SK-N-DZ (cell line): ENCODE results near the gene PARM1.

Experiments used
- DNase-seq: peaks from one replicate; pipeline ENCODE4 v3.0.0-alpha.2; 2015; ENCODE audit warnings: low spot score

PARM1 gene

DNA sequence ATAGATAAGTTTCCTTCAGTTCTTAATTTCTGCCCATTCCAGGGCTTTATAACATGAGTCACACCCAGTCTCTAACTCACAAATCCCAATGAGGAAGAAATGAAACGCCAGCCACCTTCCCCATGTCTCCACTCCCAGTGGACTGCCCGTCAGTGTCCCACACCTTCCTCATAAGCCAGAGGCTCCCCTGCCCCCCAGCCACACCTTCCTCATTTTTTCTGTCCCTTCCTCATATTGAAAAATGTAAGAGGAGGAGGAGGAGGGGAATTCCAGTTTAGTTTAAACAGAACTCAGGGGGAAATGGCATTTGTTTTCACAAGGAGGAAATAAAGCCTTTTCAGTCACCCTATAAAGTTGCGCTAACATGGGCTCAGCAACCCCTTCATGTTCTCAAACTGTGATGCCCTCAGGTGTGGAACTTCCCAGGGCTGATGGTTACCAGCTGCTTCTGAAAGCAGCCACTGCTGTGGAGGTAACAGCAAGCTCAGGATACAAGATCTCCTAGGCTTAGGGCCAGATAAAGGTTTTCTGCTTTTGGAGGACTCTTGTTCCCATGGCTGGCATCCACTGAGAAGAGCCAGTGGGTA lies 97.8 kb downstream of the PARM1 start:
- DNase-seq: no peak

DNA sequence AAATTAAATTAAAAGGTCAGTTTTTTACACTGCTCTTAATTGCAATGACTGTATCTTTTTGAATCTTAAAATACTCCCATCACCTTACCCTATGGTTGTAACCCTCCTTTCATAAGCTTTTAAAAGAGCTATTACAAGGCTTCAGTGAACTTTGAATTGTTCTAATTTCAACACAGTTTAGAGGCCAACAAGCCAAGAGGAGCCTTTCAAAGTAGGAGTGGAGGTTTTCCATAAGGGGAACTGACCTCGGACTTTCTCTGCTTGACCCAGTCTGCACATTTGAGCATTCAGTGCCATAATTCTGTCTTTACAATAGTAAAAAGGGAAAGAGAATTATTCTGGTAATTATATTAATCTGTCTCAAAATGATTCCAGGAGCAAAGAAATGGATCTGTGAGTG lies 98.9 kb downstream of the PARM1 start:
- no peak for DNase-seq

DNA sequence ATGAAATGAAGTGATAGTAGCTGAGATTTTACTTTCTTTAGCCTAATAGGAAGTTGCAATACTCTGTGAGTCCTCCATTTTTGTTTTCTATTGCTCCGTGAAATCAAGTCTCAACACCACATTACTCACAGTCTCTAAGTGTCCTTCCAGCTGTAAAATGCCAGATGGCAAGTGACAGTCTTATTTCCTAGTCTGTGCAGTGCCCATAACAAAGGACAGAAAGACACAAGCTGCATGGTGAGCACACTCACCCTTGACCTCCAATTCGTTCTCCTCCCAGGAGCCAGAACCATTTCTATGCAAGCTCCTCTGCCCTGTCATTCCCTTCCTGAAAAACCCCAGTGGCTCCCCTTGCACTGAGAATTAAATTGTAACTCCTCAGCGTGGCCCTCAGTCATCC lies 101.6 kb downstream of the PARM1 start:
- peak; percentile 7 for DNase-seq

DNA sequence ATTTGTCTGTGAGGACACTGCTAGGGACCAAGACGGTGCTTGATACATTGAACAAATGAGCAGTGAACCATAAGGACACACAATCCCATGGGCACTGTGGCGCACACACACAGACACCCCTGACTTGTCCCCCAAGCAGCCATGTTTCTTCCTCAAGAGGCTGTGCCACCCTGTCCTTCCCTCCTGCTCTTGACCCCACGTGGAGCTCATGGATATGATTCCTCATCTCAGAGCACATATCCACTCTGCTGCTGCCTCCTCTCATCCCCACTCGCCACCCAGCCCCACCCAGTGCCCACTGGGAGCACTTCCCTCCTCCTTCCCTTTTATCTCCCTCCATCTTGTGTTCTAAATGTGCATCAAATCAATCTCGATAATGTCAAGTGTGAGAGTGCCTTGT lies 102.4 kb downstream of the PARM1 start:
- DNase-seq: peak; percentile 35

DNA sequence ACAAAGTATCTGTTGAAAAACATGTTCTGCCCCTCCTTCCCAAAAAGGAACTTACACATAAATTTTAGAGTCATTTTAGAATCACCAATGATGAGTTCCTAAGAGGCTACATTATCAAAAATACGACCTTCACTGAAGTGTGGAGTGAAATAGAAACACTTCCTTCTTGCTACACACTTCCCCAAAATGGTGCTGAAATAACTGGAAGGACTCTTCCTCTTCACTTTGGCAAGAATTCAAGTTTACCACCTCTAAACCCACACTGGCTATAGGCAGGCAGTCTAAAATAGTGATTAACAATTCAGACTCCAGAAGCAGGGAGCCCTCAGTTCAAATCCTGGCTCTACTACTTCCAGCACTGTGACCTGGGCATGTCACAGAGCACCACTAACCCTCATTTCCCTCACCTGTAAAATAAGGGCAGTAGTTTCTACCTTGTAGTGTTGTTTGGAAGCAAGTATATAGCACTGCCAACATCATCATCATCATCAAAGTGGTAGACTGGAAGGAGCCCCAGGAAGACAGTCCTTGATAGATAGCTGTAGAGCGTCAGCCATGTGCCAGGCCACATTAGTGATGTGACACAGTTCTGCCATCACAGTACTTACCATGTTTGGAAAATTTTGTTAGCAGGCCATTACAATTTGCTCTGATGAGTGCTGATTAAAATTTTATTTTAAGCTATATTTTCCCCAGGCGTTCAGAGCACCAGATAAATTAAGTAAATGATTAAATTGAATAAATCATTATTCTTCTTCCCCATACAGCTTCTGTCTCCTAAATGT lies 103.3 kb downstream of the PARM1 start:
- no peak for DNase-seq

DNA sequence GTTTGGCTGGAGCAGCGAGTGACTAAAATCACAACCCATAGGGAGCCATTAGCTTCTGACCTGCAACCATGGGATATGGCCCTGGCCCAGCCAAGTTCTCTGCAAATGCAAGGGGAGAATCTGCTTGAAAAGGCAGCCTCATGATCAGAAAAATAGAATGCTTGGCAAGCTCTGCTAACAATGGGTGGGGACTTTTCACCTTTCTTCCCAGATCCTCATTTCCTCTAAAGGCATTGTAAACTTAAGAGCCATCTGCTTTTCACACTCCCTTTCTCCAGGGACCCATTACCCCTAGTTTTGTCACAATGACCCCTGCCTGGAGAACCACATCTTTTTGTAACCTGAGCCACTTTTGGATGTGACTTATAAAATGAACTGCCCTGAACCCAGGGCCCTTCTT lies 104.3 kb downstream of the PARM1 start:
- no peak for DNase-seq

DNA sequence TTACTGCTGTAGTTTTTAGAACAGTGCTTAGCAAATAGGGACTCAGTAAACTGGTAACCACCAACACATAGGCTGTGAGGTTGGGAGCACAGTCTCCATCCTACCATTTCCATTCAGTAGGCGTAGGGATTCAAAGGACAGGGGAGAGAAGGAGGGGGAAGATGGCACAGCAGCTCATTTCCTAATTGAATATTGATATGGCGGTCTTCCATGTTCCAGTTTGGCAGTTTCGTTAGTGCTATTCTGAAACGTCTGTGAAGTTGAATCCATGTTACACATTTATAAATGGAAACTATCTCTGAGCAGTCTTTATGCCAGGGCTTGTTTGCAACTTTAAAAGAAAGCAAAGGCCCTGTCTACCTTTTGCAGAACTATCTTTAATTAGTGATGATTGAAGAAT lies 105.5 kb downstream of the PARM1 start:
- no peak for DNase-seq

DNA sequence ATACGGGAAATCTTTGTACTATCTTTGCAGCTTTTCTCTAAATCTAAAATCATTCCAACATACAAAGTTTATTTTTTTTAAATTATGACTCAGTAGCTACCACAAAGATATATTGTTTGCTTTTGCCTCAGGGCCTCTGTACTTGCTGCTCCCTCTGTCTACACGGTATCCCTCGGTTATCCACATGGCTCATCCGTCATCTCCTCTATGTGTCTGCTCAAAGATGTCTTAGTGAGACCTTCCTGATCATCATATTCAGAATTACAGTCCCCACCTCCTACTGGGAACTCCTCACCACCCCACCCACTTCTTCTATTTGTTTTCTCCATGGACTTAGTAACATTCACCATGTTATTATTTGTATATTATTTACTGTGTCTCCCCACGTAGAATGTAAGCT lies 107.8 kb downstream of the PARM1 start:
- DNase-seq: no peak

DNA sequence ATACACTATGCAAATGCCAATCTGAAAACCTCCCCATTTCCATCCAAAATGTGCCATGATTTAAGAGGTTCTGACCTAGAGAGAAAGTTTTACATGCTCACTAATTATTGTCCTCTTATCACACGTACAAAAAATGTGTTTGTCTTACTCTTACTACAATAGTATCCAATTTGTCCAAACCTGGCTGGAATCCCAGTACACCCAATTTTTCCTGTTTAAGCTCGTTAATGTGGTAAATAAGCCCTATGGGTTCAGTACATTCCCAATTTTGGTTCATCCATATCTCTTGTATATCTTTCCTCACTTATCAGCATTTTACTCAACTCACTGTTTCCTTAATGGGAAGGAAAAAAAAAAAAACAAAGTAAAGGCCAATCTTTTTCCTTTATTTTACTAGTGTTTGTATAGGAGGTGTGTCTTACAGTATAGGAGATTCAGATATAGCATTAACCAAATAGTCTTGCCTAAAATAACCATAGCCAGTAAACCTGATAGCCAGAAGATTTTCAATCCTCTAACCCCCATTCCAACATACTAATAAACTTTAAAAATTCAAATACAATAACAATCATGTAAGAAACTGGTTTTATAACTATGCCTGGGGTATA lies 109.8 kb downstream of the PARM1 start:
- DNase-seq: no peak

DNA sequence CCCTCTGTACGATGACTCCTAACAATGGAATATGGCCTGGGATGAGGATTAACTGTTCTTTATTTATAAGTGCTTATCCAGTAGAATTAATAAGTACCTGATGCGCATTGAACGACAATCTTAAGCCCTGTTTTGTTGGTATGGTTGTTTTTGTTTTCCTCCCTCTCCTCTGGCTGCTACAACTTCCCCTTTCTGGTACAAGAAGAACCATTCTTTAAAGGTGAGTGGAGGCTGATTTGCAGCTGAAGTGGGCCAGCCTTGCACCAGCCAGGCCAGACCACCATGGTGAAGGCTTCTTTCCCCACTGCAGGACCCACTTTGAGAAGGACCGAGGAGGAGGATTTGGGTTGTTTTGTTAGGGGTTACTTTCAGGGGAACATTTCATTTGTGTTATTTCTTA lies 113.3 kb downstream of the PARM1 start:
- no peak for DNase-seq

DNA sequence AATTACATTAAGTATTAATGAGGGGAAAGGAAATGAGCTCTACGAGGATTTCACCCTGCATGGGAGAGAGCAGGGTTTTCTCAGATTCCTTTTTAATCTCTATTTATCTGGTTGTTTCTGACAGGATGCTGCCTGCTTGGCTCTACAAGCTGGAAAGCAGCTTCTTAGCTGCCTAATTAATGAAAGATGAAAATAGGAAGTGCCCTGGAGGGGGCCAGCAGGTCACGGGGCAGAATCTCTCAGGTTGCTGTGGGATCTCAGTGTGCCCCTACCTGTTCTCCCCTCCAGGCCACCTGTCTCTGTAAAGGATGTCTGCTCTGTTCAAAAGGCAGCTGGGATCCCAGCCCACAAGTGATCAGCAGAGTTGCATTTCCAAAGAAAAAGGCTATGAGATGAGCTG lies 113.7 kb downstream of the PARM1 start:
- no peak for DNase-seq

DNA sequence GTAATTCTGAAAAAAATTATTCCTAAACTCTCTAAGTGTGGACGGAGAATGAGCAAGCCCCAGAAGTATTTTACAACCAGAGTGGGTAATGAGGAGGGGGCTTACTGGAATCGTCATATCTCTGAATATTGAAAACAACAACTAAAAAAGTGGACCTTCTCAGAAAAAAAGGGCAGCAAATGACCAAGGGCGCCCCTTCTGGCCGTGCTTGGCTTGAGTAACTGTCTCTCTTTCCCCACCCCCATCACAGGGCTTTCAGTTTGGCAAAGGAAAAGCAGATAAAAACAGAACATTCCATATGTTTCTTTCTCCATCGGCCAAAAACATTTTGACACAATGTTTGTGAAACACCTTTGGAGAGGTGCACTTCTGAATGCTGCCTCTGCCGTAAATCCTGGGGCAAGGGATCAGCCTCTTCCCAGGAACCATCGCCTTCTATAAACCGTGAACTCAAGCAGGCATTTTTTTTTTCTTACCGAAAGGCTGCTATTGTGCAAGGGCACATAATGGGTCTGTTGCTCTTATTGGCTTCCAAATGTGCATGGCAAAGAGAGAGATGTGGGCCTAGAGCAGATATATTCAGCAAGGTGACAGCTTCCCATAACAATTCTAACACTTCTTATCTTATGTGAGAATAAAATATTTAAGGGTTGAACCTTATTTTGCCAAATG lies 115.4 kb downstream of the PARM1 start:
- DNase-seq: no peak

DNA sequence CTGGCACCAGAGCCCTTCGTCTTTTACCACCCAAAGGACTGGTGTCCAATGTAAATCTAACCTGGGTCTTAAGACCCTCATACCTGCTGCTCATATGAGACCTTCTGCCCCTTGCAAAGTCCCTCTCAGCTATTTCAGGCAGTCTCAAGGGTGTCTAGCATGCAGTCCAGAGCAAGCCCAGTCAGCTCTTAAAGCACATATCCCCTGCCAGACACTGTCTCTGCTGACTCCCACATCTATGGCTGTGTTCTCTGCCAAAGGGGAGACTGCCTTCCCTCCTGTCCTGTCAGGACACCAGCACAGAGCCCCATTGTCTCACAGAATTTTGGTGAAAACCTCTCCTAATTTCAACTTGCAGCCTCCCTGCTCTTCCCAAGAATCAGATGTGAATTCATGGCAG lies 118.5 kb downstream of the PARM1 start:
- no peak for DNase-seq

DNA sequence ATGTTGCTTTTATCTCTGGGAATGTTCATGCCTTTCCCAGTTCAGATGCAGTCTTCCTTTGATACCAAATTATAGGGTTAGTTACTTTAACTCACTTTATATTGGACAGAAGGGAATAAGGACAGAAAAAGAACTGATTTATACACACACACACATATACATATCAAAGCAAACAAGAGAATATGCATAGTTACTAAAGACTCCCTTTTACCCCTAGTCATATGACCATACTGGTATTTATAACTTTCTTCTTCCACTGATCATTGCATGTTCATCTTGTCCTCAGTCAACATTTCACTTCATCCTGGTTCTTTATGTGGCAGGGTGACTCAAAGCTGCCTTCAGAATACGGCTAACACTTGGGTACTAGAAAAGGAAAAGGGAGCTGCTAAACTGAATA lies 120.4 kb downstream of the PARM1 start:
- DNase-seq: no peak

DNA sequence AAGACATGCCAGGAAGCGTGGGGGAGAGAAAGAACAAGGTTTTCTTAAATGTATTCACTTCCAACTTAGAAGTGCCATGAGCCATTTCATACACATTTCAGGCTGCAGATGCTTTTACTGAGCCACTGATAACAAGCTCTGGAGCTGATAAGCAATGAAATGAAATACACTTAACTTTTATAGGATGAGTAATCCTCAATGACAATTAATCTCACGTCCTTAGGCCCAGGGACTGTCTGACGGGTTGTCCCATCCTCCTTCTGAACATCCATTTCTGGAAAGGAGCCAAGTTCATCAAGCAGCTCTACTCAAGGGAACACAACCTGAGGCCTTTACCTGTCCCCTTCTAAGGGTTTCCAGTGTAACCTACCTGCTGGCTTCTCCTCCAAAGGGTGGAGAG lies 121.2 kb downstream of the PARM1 start:
- no peak for DNase-seq

DNA sequence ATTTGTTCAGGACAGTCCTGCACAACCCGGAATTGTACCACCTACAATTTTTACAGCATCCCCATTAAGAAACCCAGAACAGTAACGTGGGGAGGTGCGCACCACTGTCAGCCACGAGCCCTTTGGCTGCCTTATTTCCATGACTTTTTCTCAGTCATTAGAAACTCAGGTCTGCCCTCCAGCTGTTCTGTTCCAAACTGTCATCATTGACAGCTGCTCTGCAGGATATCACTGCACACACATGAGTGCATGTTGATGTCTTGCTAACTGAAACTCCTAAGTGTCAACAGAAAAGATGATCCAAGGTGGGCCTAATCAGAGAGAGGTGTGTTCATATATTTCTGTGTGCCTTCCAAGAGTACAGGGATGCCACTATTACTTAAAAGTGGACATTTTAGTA lies 123.4 kb downstream of the PARM1 start:
- no peak for DNase-seq

DNA sequence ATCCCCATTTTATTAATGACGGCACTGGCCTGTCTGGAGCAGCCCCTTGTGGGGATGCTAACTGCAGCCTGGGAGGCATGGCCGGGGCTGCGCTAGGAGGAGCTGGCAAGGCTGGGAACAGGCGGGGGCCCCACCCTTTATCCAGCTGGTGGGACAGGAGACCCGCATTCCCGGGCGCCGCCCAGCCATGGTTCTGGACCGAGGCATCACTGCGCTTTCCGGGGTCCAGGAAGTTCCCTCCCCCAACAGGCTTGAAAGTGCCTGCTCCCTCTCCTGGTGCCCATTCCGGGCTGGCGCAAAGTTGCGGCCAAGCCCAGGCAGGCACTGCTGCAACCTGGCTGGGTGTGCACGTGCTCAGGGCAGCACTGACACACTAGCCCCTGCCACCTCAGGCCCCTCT lies 124.5 kb downstream of the PARM1 start:
- no peak for DNase-seq

DNA sequence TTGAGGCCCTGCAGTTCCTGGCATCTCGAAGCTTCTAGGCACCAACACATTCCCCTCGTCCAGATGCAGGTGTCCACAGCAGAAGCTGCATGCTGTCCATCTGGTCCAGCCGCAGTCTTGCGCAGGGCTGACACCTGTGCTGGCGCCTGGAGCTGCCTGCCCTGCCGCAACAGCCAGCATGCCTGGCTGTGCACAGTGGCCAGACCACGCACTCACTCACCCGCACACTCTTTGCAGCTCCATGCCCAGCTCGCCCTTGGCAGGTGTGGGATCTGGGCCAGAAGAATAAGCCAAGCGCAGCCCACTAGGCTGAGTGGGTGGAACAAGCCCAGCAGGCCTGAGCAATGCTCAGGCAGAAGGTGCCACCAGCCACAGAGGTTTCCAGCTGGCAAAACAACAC lies 125.6 kb downstream of the PARM1 start:
- DNase-seq: no peak

DNA sequence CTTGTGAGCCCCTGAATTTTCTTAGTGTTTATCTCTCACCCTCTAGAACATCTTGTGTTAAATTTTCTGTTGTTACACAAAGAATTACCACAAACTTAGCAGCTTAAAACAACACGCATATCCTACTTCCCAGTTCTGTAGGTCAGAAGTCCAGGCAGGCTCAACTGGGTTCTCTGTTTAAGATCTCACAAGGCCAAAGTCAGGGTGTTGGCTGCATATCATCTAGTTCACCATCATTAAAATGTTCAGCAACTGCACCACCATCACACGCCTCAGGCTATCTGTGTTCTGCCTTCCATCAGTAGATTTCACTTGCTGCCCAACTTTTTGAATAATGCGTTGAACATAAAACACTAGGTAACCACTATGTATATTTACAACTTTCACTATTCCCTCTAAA lies 130.5 kb downstream of the PARM1 start:
- DNase-seq: no peak

DNA sequence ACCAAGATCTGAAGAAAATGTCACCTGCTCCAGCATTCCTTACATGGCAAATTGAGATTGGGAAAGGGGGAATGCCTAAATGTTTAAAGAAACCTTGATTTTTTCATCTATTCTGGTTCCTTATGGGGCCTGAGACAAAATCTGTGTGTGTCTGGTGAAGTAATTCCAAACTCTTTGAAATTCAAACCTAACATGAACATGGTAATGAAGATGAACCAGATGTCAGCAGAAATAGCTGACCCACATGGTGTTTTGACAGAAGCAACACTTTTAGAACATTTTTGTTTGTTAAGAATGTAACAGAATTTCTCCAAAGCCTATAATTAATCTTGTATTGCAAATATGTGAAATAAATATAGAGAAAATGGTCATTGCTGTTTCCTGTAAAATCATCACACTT lies 133.0 kb downstream of the PARM1 start:
- DNase-seq: no peak

DNA sequence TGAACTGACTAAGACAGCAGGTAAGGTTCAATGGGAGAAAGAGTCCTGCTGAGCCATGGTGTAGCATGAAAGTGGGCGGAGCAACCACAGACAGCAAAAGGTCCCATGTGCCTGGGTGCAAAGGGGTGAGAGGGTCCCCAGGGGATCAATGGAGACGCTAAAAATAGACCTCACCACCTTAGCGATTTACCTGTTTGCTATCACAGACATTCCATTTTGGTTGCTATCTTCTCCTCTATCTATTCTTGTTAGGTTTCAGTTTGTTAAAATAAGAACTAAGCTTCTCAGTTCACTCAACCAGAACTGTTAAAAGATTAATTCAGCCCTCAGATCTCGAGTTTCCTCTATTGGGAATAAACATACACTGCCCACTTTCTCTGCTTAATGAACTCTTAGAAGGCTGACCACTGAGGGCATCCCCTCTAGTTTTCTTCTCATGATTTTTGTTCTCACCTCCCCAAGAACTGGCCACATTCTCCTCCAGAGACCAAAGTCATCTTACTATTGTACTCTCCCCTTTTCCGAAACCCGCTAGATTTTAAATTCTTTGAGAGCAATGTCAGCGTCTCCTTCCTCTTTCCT lies 136.7 kb downstream of the PARM1 start:
- DNase-seq: no peak

DNA sequence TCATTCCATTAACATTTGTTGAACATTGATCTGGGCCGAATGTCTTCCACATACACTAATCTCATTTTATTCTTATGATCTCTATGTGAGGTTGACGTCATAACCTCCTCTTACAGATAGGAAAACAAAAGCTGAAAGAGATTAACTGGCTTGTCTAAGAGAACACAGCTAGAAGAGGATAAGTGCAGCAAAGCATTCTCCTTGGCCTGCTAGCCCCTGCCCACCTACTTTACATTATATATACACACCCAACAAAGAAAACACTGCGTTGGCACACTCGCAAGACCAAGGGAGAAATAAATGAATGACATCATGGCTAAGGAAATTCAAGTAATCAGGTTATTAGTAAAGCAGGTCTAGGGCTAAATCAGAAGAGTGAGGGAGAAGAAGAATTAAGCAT lies 138.4 kb downstream of the PARM1 start:
- DNase-seq: no peak
